Measurements from ENCODE around the gene HOXD10. TPM values are rescaled to one million over a fixed set of nuclear protein-coding genes. Genes with fewer than 3 reads are reported as not detected.

HOXD10 gene
- total RNA-seq, 2 experiments from 2014 or later, result not detected

DNA sequence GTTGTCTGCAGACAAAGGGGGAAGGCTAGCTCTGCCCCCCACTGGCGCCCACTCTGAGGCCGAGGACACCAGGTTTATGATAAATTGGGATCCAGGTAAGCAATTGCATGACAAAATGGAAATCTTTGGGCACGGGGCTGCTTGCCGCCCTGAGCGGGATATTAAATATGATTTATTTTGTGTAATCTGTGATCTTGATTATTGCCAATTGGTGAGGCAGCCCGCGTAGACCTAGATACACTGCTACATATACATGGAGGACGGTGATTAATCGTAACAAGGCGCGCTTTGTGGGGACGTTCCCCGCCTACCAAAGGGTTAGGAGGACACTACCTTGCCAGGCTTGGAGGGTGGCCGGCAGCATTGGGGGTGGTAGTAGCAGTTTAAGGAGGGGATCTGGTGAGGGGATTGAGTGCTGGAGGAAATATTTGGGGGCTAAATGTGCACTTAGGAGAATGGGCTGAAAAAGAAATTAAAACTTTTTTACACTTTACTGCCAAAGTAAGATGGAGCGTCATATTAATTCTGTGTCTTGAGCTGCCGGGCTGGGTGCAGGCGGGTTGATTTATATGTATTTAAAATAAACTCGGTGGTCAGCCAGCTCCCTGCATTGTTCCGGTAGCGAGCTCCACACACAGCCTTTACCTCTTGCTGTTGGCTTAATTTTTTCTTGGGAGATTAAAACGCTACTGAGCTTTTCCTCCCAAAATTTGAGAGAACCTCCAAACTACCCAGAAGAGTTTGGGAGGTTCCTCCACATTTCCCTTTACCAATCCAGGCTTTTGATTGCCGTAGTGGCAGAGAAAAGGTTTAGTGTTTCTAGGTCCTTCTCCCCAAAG is 44.6 kb downstream of the HOXD10 start:
- Histone ChIP-seq H4K20me1 (ENCODE audit: insufficient read depth, low read length) (no peaks in the 10 kb centered on the region), H3K4me1 (ENCODE audit: insufficient read depth, low read length, poor library complexity, severe bottlenecking) (no peaks in the 10 kb centered on the region), H3K36me3 (ENCODE audit: insufficient read depth, low read length) (no peaks in the 10 kb centered on the region), H3K79me2 (ENCODE audit: insufficient read depth, low read depth, low read length) (no peaks in the 10 kb centered on the region), H3K27ac (ENCODE audit: low read depth, low read length, poor library complexity, severe bottlenecking) (no peak overlapping the region), H2AFZ (ENCODE audit: low read length) (no peak overlapping the region), H3K4me2 (ENCODE audit: low read length) (no peak overlapping the region), H3K9me3 (ENCODE audit: low read length) (no peaks in the 10 kb centered on the region), H3K9me2 (ENCODE audit: insufficient read depth, low read length) (no peaks in the 10 kb centered on the region), H3K4me3 (ENCODE audit: low read depth, low read length, poor library complexity, severe bottlenecking) (no peak overlapping the region)
- DNase-seq (ENCODE audit: low spot score), result no peak
- ChIA-PET POLR2A (no interaction called here), CTCF (ENCODE audit: unreplicated experiment) (interaction anchor here (1.0 kb wide), 1 partner anchor 34 kb away, joined by 3 read pairs; no protein-coding TSS in a partner anchor)
- intact Hi-C loops (cut with micrococcal nuclease; ENCODE audit: unreplicated experiment), result no loop called here
- no TSS peak for BruUV-seq (replicated peaks)
- TF ChIP-seq EZH2phosphoT487 (IDR thresholded peaks at IDR 0.05; ENCODE audit: borderline replicate concordance, low read depth, low read length), result no peak
- TF ChIP-seq, protein P1, sequence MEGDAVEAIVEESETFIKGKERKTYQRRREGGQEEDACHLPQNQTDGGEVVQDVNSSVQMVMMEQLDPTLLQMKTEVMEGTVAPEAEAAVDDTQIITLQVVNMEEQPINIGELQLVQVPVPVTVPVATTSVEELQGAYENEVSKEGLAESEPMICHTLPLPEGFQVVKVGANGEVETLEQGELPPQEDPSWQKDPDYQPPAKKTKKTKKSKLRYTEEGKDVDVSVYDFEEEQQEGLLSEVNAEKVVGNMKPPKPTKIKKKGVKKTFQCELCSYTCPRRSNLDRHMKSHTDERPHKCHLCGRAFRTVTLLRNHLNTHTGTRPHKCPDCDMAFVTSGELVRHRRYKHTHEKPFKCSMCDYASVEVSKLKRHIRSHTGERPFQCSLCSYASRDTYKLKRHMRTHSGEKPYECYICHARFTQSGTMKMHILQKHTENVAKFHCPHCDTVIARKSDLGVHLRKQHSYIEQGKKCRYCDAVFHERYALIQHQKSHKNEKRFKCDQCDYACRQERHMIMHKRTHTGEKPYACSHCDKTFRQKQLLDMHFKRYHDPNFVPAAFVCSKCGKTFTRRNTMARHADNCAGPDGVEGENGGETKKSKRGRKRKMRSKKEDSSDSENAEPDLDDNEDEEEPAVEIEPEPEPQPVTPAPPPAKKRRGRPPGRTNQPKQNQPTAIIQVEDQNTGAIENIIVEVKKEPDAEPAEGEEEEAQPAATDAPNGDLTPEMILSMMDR (conservative IDR thresholded peaks at IDR 0.05; ENCODE audit: low read length), result no peak

DNA sequence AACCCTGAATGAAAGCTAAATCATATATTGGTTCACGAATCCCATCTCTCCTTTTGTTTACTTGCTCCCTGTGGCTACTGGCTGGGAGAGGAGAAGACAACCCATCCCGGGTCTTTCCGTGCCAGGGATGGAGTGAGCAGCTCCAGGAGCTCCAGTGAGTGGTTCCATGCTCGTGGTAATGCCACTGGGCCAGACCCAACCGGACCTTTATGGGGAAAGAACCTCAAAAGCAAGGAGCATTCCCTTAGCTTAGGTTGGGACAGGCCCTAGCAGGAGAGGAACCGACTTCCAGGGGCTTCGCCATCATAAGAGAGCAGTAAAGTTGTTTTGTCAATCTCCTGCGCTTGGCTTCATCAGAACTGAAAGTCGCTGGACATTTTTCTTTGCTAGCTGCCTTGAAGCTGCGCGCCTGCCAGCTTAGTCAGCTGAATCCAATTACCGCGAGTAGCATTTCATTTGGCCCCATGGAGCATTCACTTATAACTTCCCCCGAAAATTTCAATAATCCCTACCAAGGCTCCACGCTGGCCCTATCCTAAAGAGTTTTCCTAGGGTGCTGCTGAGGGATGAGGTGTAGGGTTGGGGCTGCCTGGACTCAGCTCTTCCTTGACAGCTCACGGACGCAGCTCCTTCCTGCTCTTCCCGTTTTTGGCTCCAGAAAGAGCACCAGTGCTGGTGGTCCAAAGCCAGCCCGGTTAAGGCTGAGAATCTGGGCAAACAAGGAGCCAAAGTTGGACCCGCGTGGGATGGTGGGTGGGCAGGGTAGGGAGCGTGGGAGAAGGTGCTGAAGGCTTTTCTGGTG is 45.4 kb downstream of the HOXD10 start:
- H3K4me3 ChIP-seq (ENCODE audit: low read depth, low read length, poor library complexity, severe bottlenecking), result no peak overlapping the region
- H3K4me1 ChIP-seq (ENCODE audit: insufficient read depth, low read length, poor library complexity, severe bottlenecking), result no peaks in the 10 kb centered on the region
- TF ChIP-seq EZH2phosphoT487 (IDR thresholded peaks at IDR 0.05; ENCODE audit: borderline replicate concordance, low read depth, low read length), result no peak
- TF ChIP-seq, protein P1 (conservative IDR thresholded peaks at IDR 0.05; ENCODE audit: low read length), result no peak
- intact Hi-C loops (cut with micrococcal nuclease; ENCODE audit: unreplicated experiment), result no loop called here
- H2AFZ ChIP-seq (ENCODE audit: low read length), result no peak overlapping the region
- H3K36me3 ChIP-seq (ENCODE audit: insufficient read depth, low read length), result no peaks in the 10 kb centered on the region
- ChIA-PET CTCF (ENCODE audit: unreplicated experiment) (interaction anchor here (1.0 kb wide), 1 partner anchor 35 kb away, joined by 3 read pairs; no protein-coding TSS in a partner anchor), POLR2A (interaction anchor here (0.6 kb wide), 1 partner anchor 160 kb away, joined by 3 read pairs; no protein-coding TSS in a partner anchor)
- no TSS peak for BruUV-seq (replicated peaks)
- DNase-seq (ENCODE audit: low spot score), result no peak
- no peaks in the 10 kb centered on the region for H3K9me3 ChIP-seq (ENCODE audit: low read length)
- H3K9me2 ChIP-seq (ENCODE audit: insufficient read depth, low read length), result no peaks in the 10 kb centered on the region
- no peaks in the 10 kb centered on the region for H3K79me2 ChIP-seq (ENCODE audit: insufficient read depth, low read depth, low read length)
- H3K27ac ChIP-seq (ENCODE audit: low read depth, low read length, poor library complexity, severe bottlenecking), result no peak overlapping the region
- H3K4me2 ChIP-seq (ENCODE audit: low read length), result no peak overlapping the region
- no peaks in the 10 kb centered on the region for H4K20me1 ChIP-seq (ENCODE audit: insufficient read depth, low read length)
